ENCODE data around the gene PFKL. TPM values are rescaled to one million over a fixed set of nuclear protein-coding genes. Genes with fewer than 3 reads are reported as not detected.

Gene PFKL
- total RNA-seq, 1 donor from 2014 or later, result 138 TPM

DNA sequence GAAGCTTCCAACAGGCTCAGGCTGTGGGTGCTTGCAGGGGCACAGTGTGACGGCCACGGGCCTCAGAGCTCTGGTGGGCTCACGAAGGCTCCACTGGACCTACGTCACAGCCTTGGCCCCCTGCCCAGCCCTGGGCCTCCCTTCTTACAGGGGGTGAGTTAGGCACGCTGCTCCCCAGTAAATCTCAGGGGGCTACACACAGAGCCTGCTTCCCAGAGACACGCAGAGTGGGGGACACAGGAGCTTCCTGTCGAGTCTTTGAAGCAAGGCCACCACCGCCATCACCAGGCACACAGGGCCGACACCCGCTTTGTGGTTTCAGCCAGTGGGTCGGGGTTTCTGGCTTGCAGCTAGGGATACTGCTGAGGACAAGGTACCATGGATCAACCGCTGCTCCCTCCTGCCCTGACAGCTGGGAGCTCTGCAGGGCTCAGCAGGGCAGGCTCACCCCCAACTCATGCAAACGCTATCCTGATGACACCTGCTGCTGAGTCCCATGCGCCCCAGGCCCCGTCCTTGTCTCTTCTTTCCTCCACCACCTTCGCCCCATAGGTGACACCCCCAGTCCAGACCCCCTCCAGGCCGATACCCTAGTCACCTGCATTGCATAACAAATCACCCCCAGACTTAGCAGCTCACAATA lies 44.8 kb downstream of the PFKL start:
- H3K4me1 Mint-ChIP-seq (ENCODE audit: unreplicated experiment), result peaks cover 5% of the 10 kb centered on the region
- H3K27ac Mint-ChIP-seq (ENCODE audit: unreplicated experiment), result no peak overlapping the region
- H3K9me3 Mint-ChIP-seq (ENCODE audit: unreplicated experiment), result no peaks in the 10 kb centered on the region
- no peaks in the 10 kb centered on the region for H3K27me3 Mint-ChIP-seq (ENCODE audit: unreplicated experiment)
- H3K4me3 Mint-ChIP-seq (ENCODE audit: unreplicated experiment), result no peak overlapping the region
- H3K36me3 Mint-ChIP-seq (ENCODE audit: unreplicated experiment), result no peaks in the 10 kb centered on the region
- TF ChIP-seq, protein P1, sequence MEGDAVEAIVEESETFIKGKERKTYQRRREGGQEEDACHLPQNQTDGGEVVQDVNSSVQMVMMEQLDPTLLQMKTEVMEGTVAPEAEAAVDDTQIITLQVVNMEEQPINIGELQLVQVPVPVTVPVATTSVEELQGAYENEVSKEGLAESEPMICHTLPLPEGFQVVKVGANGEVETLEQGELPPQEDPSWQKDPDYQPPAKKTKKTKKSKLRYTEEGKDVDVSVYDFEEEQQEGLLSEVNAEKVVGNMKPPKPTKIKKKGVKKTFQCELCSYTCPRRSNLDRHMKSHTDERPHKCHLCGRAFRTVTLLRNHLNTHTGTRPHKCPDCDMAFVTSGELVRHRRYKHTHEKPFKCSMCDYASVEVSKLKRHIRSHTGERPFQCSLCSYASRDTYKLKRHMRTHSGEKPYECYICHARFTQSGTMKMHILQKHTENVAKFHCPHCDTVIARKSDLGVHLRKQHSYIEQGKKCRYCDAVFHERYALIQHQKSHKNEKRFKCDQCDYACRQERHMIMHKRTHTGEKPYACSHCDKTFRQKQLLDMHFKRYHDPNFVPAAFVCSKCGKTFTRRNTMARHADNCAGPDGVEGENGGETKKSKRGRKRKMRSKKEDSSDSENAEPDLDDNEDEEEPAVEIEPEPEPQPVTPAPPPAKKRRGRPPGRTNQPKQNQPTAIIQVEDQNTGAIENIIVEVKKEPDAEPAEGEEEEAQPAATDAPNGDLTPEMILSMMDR (IDR thresholded peaks at IDR 0.05), result no peak
- no peak for DNase-seq (ENCODE audit: extremely low spot score, unreplicated experiment)

DNA sequence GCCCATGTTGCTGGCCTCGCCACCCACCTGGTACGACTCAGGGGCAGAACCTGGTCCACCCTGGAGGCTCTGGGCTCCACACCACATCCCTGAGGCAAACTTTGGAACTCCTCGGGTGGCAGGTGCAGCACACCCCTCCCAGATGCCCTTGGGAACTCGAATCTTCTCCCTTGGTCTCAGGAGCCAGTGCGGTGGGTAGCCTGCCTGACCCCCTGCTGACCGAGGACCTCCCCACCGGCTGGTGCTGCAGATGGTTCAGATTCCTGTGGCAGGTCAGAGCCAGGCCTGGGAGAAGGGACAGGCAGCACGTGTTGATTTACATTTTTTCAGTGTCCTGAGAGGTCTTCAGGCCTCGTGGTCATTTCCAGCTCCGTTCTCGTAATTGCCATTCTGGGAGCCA lies 45.6 kb downstream of the PFKL start:
- TF ChIP-seq, protein P1 (IDR thresholded peaks at IDR 0.05), result no peak
- DNase-seq (ENCODE audit: extremely low spot score, unreplicated experiment), result no peak
- Mint-ChIP-seq H3K36me3 (ENCODE audit: unreplicated experiment) (no peaks in the 10 kb centered on the region), H3K27me3 (ENCODE audit: unreplicated experiment) (no peaks in the 10 kb centered on the region), H3K4me1 (ENCODE audit: unreplicated experiment) (peaks cover under 1% of the 10 kb centered on the region), H3K27ac (ENCODE audit: unreplicated experiment) (no peak overlapping the region), H3K4me3 (ENCODE audit: unreplicated experiment) (no peak overlapping the region), H3K9me3 (ENCODE audit: unreplicated experiment) (no peaks in the 10 kb centered on the region)

DNA sequence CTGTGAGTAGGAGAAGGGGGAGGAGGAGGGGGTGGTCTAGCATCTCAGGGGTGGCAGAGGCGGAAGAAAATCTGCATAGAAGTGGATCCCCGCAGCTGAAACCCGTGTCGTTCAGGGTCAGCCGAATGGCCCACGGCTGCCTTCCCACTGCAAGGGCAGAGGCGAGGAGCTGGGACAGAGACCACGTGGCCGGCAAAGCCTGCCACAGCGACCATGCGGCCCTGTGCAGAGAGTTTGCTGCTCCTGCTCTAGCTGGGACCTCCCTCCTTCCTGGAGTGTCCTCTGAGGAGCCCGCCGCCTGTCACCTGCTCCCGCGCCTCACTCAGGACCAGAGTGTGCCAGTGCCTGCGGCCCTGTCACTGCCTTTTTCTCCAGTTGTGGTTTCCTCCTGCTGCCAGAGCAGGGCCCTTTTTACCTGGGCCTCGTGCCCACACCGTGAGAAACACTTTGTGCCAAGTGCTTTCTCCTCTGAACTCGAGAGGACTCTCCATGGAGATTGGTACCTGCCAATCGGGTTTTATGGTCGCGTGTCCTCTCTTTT lies 48.1 kb downstream of the PFKL start:
- no peak overlapping the region for H3K4me3 Mint-ChIP-seq (ENCODE audit: unreplicated experiment)
- H3K36me3 Mint-ChIP-seq (ENCODE audit: unreplicated experiment), result no peaks in the 10 kb centered on the region
- H3K9me3 Mint-ChIP-seq (ENCODE audit: unreplicated experiment), result no peaks in the 10 kb centered on the region
- H3K4me1 Mint-ChIP-seq (ENCODE audit: unreplicated experiment), result no peaks in the 10 kb centered on the region
- TF ChIP-seq, protein P1 (IDR thresholded peaks at IDR 0.05), result no peak
- H3K27ac Mint-ChIP-seq (ENCODE audit: unreplicated experiment), result no peak overlapping the region
- no peaks in the 10 kb centered on the region for H3K27me3 Mint-ChIP-seq (ENCODE audit: unreplicated experiment)
- no peak for DNase-seq (ENCODE audit: extremely low spot score, unreplicated experiment)

DNA sequence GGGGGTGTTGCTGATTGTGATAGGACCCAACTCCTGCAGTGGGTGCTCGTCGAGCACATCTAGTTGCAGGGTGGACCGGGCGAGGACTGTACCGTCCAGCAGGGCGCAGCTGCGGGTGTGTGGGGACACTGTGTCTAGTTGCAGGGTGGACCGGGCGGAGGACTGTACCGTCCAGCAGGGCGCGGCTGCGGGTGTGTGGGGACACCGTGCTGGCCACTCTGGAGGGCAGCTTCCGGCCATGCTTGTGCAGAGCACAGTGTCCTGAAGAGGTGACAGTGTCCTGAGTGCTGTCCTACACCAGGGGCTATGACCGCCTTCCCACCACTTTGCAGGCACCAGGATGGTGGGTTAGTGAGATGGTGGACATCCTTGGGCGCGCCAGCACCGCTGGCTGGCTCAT lies 49.0 kb downstream of the PFKL start:
- H3K4me3 Mint-ChIP-seq (ENCODE audit: unreplicated experiment), result no peak overlapping the region
- H3K27ac Mint-ChIP-seq (ENCODE audit: unreplicated experiment), result no peak overlapping the region
- H3K9me3 Mint-ChIP-seq (ENCODE audit: unreplicated experiment), result no peaks in the 10 kb centered on the region
- TF ChIP-seq, protein P1 (IDR thresholded peaks at IDR 0.05), result no peak
- no peaks in the 10 kb centered on the region for H3K27me3 Mint-ChIP-seq (ENCODE audit: unreplicated experiment)
- no peaks in the 10 kb centered on the region for H3K36me3 Mint-ChIP-seq (ENCODE audit: unreplicated experiment)
- DNase-seq (ENCODE audit: extremely low spot score, unreplicated experiment), result no peak
- no peaks in the 10 kb centered on the region for H3K4me1 Mint-ChIP-seq (ENCODE audit: unreplicated experiment)

DNA sequence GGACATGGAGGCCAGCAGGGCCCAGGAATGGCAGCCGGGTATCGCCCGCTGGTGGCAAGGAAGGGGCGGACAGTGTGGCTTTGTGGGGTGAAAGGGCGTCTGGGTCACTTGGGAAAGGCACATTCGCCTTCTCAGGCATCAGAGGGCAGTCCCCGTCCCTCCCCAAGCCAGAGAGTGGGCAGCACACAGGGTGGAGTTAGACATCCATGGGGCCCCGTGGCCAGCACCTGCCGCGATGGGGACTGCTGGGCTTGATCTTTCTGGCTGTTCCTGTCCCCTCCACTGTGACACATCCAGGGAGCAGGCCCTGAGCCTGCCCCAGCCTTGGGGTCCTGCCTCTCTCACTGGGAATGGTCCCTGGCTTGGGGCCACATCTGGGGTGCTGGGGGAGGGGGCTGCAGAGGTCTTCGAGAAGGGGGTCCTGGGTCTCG lies 49.6 kb downstream of the PFKL start:
- H3K9me3 Mint-ChIP-seq (ENCODE audit: unreplicated experiment), result no peaks in the 10 kb centered on the region

More for the DNA sequence above, 49.6 kb downstream of the PFKL start:
- H3K27ac Mint-ChIP-seq (ENCODE audit: unreplicated experiment), result no peak overlapping the region
- no peaks in the 10 kb centered on the region for H3K4me1 Mint-ChIP-seq (ENCODE audit: unreplicated experiment)
- no peaks in the 10 kb centered on the region for H3K27me3 Mint-ChIP-seq (ENCODE audit: unreplicated experiment)
- TF ChIP-seq, protein P1 (IDR thresholded peaks at IDR 0.05), result no peak
- H3K4me3 Mint-ChIP-seq (ENCODE audit: unreplicated experiment), result no peak overlapping the region
- no peaks in the 10 kb centered on the region for H3K36me3 Mint-ChIP-seq (ENCODE audit: unreplicated experiment)
- no peak for DNase-seq (ENCODE audit: extremely low spot score, unreplicated experiment)
